ENCODE data around the gene ARID5B.
A peak's percentile ranks its signal among the peaks of the same experiment; 100 is the strongest.

The ARID5B gene

DNA sequence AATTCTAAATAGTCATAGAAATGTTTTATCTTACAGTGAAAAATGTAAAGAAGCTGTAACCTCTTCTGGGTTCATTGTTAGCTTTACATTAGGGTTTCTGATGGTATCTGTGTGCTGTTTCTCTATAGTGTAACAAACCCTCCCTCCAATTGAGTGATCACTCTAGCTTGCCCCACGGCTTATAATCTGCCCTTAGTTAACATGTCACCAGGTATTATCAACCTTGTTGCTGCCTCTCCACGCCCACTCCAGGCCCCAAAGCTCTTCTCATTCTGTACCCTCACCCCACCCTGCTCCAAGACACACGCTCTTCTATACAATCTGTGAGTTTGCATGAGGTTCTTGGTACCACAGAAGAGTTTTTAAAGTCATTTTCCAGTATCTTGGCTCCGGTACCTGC lies 139.4 kb downstream of the ARID5B start:
- Histone ChIP-seq H4K20me1 (ENCODE audit: insufficient read depth) (no peaks in the 10 kb centered on the region), H2AFZ (ENCODE audit: low read depth) (no peak overlapping the region), H3K4me3 (IDR thresholded peaks at IDR 0.05; ENCODE audit: insufficient read depth, low read depth, low read length) (no peak overlapping the region), H3K27me3 (ENCODE audit: insufficient read depth, low read depth) (no peaks in the 10 kb centered on the region), H3K27ac (no peak overlapping the region), H3K79me2 (ENCODE audit: insufficient read depth, low read depth) (no peaks in the 10 kb centered on the region), H3K4me1 (ENCODE audit: low read depth, poor library complexity, severe bottlenecking) (peaks cover 20% of the 10 kb centered on the region), H3K36me3 (ENCODE audit: insufficient read depth) (no peaks in the 10 kb centered on the region), H3K9ac (no peak overlapping the region), H3K4me2 (no peak overlapping the region)
- TF ChIP-seq, protein P1, sequence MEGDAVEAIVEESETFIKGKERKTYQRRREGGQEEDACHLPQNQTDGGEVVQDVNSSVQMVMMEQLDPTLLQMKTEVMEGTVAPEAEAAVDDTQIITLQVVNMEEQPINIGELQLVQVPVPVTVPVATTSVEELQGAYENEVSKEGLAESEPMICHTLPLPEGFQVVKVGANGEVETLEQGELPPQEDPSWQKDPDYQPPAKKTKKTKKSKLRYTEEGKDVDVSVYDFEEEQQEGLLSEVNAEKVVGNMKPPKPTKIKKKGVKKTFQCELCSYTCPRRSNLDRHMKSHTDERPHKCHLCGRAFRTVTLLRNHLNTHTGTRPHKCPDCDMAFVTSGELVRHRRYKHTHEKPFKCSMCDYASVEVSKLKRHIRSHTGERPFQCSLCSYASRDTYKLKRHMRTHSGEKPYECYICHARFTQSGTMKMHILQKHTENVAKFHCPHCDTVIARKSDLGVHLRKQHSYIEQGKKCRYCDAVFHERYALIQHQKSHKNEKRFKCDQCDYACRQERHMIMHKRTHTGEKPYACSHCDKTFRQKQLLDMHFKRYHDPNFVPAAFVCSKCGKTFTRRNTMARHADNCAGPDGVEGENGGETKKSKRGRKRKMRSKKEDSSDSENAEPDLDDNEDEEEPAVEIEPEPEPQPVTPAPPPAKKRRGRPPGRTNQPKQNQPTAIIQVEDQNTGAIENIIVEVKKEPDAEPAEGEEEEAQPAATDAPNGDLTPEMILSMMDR (conservative IDR thresholded peaks at IDR 0.05; ENCODE audit: low read depth, low read length): no peak

DNA sequence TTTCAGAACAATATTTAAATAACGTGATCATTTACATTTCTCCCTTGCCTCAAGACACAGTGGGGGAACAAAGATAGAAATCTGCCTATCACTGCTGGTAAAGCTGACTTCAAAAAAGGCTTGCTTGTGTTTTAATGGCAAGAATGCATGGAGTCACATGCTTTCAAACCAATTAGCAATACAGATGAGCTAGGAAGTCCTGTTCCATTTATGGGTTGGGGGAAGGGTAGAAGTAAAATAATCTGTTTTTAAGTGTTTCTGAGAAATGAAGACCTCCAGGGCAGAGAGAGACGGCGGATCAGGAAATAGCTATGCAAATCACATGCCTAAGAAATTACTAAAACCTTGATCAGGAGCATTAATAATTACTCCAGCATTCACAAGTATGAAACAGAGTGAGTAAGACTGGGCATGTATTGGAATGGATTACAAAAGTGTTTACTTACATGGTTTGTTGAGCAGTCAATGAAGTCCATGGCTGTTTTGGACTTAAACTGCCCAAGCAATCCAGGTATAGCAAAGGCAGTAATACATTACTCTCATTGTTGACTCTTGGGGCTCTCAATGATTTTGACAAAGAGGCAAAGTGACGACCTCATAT lies 142.0 kb downstream of the ARID5B start:
- Histone ChIP-seq H3K9ac (no peak overlapping the region), H3K27ac (no peak overlapping the region), H2AFZ (ENCODE audit: low read depth) (no peak overlapping the region), H3K36me3 (ENCODE audit: insufficient read depth) (no peaks in the 10 kb centered on the region), H3K4me2 (no peak overlapping the region), H3K79me2 (ENCODE audit: insufficient read depth, low read depth) (no peaks in the 10 kb centered on the region), H4K20me1 (ENCODE audit: insufficient read depth) (no peaks in the 10 kb centered on the region), H3K27me3 (ENCODE audit: insufficient read depth, low read depth) (no peaks in the 10 kb centered on the region), H3K4me3 (IDR thresholded peaks at IDR 0.05; ENCODE audit: insufficient read depth, low read depth, low read length) (no peak overlapping the region), H3K4me1 (ENCODE audit: low read depth, poor library complexity, severe bottlenecking) (peaks cover 44% of the 10 kb centered on the region)
- TF ChIP-seq, protein P1 (conservative IDR thresholded peaks at IDR 0.05; ENCODE audit: low read depth, low read length): no peak

DNA sequence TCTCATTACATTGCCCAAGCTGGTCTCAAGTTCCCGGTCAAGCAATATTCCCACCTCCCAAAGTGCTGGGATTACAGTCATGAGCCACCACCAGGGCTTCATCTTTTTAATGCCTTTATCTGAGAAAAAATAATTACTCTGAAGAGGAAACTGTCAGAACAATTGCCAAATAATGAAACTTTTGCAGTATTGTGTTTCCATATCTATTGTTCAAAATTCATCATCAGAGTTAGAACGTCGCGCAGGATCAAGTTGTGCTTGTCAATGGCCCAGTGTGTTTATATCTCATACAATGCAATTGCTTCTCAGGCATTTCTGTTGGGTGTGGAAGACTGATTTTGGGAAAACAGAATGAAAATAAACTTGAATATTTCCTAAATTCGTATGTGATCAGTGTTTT lies 143.1 kb downstream of the ARID5B start:
- Histone ChIP-seq H3K4me1 (ENCODE audit: low read depth, poor library complexity, severe bottlenecking) (peaks cover 44% of the 10 kb centered on the region), H2AFZ (ENCODE audit: low read depth) (no peak overlapping the region), H3K79me2 (ENCODE audit: insufficient read depth, low read depth) (no peaks in the 10 kb centered on the region), H3K27me3 (ENCODE audit: insufficient read depth, low read depth) (no peaks in the 10 kb centered on the region), H3K4me3 (IDR thresholded peaks at IDR 0.05; ENCODE audit: insufficient read depth, low read depth, low read length) (no peak overlapping the region), H3K4me2 (no peak overlapping the region; the same call in 1 of the 2 replicates), H3K36me3 (ENCODE audit: insufficient read depth) (no peaks in the 10 kb centered on the region), H4K20me1 (ENCODE audit: insufficient read depth) (no peaks in the 10 kb centered on the region), H3K9ac (no peak overlapping the region), H3K27ac (no peak overlapping the region)
- TF ChIP-seq, protein P1 (conservative IDR thresholded peaks at IDR 0.05; ENCODE audit: low read depth, low read length): no peak

DNA sequence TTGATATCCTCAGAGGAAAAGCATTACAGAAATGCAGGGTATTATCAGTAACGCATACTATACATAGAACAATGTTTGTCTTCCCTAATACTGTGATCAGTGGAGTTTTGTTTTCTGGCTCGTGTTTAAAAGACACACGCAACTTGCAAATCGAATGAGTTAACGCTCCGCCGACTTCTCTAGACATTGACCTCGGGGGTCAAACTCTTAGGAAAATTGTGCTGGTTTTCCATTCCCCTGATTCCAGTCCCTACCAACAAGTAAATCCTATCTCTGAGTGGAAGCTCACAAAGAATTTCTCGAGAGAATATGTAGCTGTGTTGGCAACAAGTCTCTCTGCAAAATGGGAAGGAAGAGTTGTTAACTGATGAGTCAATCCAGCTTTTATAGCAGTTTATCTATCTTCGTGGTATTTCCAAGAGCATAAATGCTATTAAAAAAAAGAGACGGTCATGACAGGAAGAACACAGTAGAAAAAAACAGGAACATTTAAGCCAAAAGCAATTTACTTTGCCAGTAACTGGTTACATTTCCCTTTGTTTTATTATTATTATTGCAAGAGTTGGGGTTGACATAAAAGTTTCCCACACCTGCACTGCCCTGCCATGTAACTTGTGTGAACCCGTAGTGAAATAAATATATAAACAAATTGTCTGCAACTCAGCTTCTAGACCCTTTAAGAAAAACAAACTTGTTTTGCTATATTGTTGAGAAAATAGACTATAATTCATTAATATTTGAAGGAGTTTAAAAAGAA lies 144.4 kb downstream of the ARID5B start:
- H3K27ac ChIP-seq: peak overlapping the region; percentile 93
- no peaks in the 10 kb centered on the region for H3K36me3 ChIP-seq (ENCODE audit: insufficient read depth)
- H2AFZ ChIP-seq (ENCODE audit: low read depth): no peak overlapping the region
- TF ChIP-seq, protein P1 (conservative IDR thresholded peaks at IDR 0.05; ENCODE audit: low read depth, low read length): no peak
- no peaks in the 10 kb centered on the region; the same call in 1 of the 2 replicates for H3K79me2 ChIP-seq (ENCODE audit: insufficient read depth, low read depth)
- no peaks in the 10 kb centered on the region for H3K27me3 ChIP-seq (ENCODE audit: insufficient read depth, low read depth)
- H3K4me1 ChIP-seq (ENCODE audit: low read depth, poor library complexity, severe bottlenecking): peaks cover 51% of the 10 kb centered on the region
- H4K20me1 ChIP-seq (ENCODE audit: insufficient read depth): no peaks in the 10 kb centered on the region
- no peak overlapping the region for H3K4me3 ChIP-seq (IDR thresholded peaks at IDR 0.05; ENCODE audit: insufficient read depth, low read depth, low read length)
- no peak overlapping the region for H3K9ac ChIP-seq
- H3K4me2 ChIP-seq: peak overlapping the region; percentile 98
